Activated CD8-positive, alpha-beta memory T cell treated with anti-CD3 and anti-CD28 coated beads, Interleukin-2, amount 50 U/mL, for 1 hour (primary cell): ENCODE results near the gene GPR39.
"Not testable (repeated sequence)": the region's sequence is repeated elsewhere in the genome, so short reads cannot be mapped to it uniquely, and the experiment has no call there.

Experiments used
- DNase-seq: peaks from one replicate; pipeline ENCODE4 v3.0.0-alpha.2; 2020; ENCODE audit errors: extremely low read depth

Gene GPR39

GRCh38 chr2:132416723-132417395 is at the start of gene GPR39:
TSS of gene GPR39 (plus strand) at chr2:132416805.
- DNase-seq = no peak

GRCh38 chr2:132368191-132368590 is 48.4 kb upstream of the GPR39 start:
- no peak for DNase-seq

- DNase-seq = no peak
Measured at GRCh38 chr2:132372276-132372675, 44.3 kb upstream of the GPR39 start.

- DNase-seq = no peak
Measured at GRCh38 chr2:132373391-132374135, 43.0 kb upstream of the GPR39 start.

- DNase-seq = no peak
Measured at GRCh38 chr2:132374151-132374550, 42.5 kb upstream of the GPR39 start.

GRCh38 chr2:132374551-132374950 is 42.1 kb upstream of the GPR39 start:
- DNase-seq = no peak

- DNase-seq = no peak
Measured at GRCh38 chr2:132374961-132375360, 41.6 kb upstream of the GPR39 start.

GRCh38 chr2:132381376-132381775 is 35.2 kb upstream of the GPR39 start:
- no peak for DNase-seq

- no peak for DNase-seq
Measured at GRCh38 chr2:132383956-132384355, 32.6 kb upstream of the GPR39 start.

GRCh38 chr2:132384491-132385151 is 32.0 kb upstream of the GPR39 start:
- DNase-seq = no peak

GRCh38 chr2:132387126-132387525 is 29.5 kb upstream of the GPR39 start:
- no peak for DNase-seq

- no peak for DNase-seq
Measured at GRCh38 chr2:132390076-132390475, 26.5 kb upstream of the GPR39 start.

- no peak for DNase-seq
Measured at GRCh38 chr2:132391378-132391777, 25.2 kb upstream of the GPR39 start.

- no peak for DNase-seq
Measured at GRCh38 chr2:132392221-132392620, 24.4 kb upstream of the GPR39 start.

- DNase-seq = no peak
Measured at GRCh38 chr2:132392879-132393278, 23.7 kb upstream of the GPR39 start.

GRCh38 chr2:132397042-132397441 is 19.6 kb upstream of the GPR39 start:
- DNase-seq = not testable (repeated sequence)

- DNase-seq = no peak
Measured at GRCh38 chr2:132400169-132400900, 16.3 kb upstream of the GPR39 start.

- DNase-seq = no peak
Measured at GRCh38 chr2:132400901-132401240, 15.7 kb upstream of the GPR39 start.

- DNase-seq = no peak
Measured at GRCh38 chr2:132401326-132401725, 15.3 kb upstream of the GPR39 start.

GRCh38 chr2:132403146-132403545 is 13.5 kb upstream of the GPR39 start:
- no peak for DNase-seq

- no peak for DNase-seq
Measured at GRCh38 chr2:132404056-132404455, 12.5 kb upstream of the GPR39 start.

- DNase-seq = no peak
Measured at GRCh38 chr2:132407784-132408183, 8.8 kb upstream of the GPR39 start.
